HCT116 (cell line): ENCODE data around the gene TNRC6A. TPM values are rescaled to one million over a fixed set of nuclear protein-coding genes. Genes with fewer than 3 reads are reported as not detected.

Experiments
- ATAC-seq: fragments of 200-7000 bp; cut with Tn5 transposase; 2 replicates; pipeline ENCODE4 v1.9.1; 2020; ENCODE audit warnings: mild to moderate bottlenecking, moderate library complexity
- BruUV-seq: library from RNA; stranded (reverse); fragments of 400-500 nt; replicated peaks from 2 replicates; lab custom pipeline; 2021; lab: Mats Ljungman, UMichigan
- CTCF ChIA-PET: fragments of 300-600 bp; sonication (Branson Sonifier 250); formaldehyde crosslinking; loops from one replicate; lab custom pipeline; 2021; ENCODE audit warnings: antibody characterized with exemption; lab: Charles Lee
- POLR2A ChIA-PET: fragments of 300-600, 350-600 bp; sonication (Branson Sonifier 250); formaldehyde crosslinking; loops from one replicate; lab custom pipeline; 2021; ENCODE audit warnings: antibody characterized with exemption; lab: Charles Lee
- RAD21 ChIA-PET, 2 experiments: fragments of 300-600 bp; sonication (Branson Sonifier 250); formaldehyde crosslinking; loops; one replicate each; lab custom pipeline; 2023; ENCODE audit warnings: low total read pairs in 2 of 2; ENCODE audit not compliant: uncharacterized antibody in 2 of 2, unreplicated experiment in 2 of 2, low non-redundant PET in 1 of 2; lab: Charles Lee
- DNase-seq: peaks from one replicate; pipeline ENCODE4 v3.0.0-alpha.2; 2010; ENCODE audit warnings: low read depth, low spot score
- H2AFZ ChIP-seq: fragments of 200-600 bp; shearing (Covaris generic), sonication (generic); 2 replicates; pipeline ENCODE4 v1.6.1; 2017; ENCODE audit warnings: low read depth, mixed run types, mixed read lengths, antibody characterized with exemption, low read length; ENCODE audit not compliant: poor library complexity, severe bottlenecking
- H3K27ac ChIP-seq: 2 replicates; pipeline ENCODE4 v1.5.1; 2012; ENCODE audit warnings: low read depth, low read length
- H3K27me3 ChIP-seq: fragments of 200-600 bp; sonication (generic); 2 replicates; pipeline ENCODE4 v1.6.1; 2016; ENCODE audit warnings: mixed run types, low read length, mixed read lengths; ENCODE audit not compliant: insufficient read depth
- H3K36me3 ChIP-seq, 2 experiments: fragments of 200-500 bp in 1 of 2; fragments of 200-600 bp in 1 of 2; sonication (Bioruptor generic) in 1 of 2; sonication (generic) in 1 of 2; 2 replicates each; pipeline versions ENCODE4 v1.5.1 to v1.6.1; 2014 to 2016; ENCODE audit warnings: low read length in 2 of 2, inconsistent platforms in 1 of 2, mixed read lengths in 1 of 2, mixed run types in 1 of 2; ENCODE audit not compliant: insufficient read depth in 2 of 2, control insufficient read depth in 1 of 2
- H3K4me1 ChIP-seq, 2 experiments: fragments of 200-600 bp in 1 of 2; sonication (generic) in 1 of 2; 2 replicates each; pipeline versions ENCODE4 v1.5.1 to v1.6.1; 2012 to 2017; ENCODE audit warnings: low read length in 2 of 2, inconsistent platforms in 1 of 2, mild to moderate bottlenecking in 1 of 2, mixed read lengths in 1 of 2, mixed run types in 1 of 2, moderate library complexity in 1 of 2; ENCODE audit not compliant: insufficient read depth in 2 of 2, control insufficient read depth in 1 of 2
- H3K4me2 ChIP-seq: fragments of 200-600 bp; sonication (generic); 2 replicates; pipeline ENCODE4 v1.6.1; 2017; ENCODE audit warnings: mixed run types, low read length, mixed read lengths
- H3K4me3 ChIP-seq, 2 experiments: fragments of 200-600 bp in 1 of 2; sonication (generic) in 1 of 2; replicated peaks in 1 of 2; 2 replicates each; pipeline ENCODE4 v1.5.1; 2011 to 2016; ENCODE audit warnings: low read length in 2 of 2, control low read depth in 1 of 2, low read depth in 1 of 2, mild to moderate bottlenecking in 1 of 2, mixed read lengths in 1 of 2, mixed run types in 1 of 2
- H3K79me2 ChIP-seq: fragments of 200-600 bp; sonication (generic); 2 replicates; pipeline ENCODE4 v1.6.1; 2017; ENCODE audit warnings: mild to moderate bottlenecking, mixed run types, low read length, moderate library complexity, mixed read lengths; ENCODE audit not compliant: insufficient read depth
- H3K9ac ChIP-seq: fragments of 200-600 bp; sonication (generic); 2 replicates; pipeline ENCODE4 v1.6.1; 2016; ENCODE audit warnings: low read length, mixed read lengths
- H3K9me2 ChIP-seq: fragments of 200-600 bp; sonication (generic), shearing (Covaris generic); 2 replicates; pipeline ENCODE4 v1.6.1; 2017; ENCODE audit warnings: mixed run types, mild to moderate bottlenecking, moderate library complexity; ENCODE audit not compliant: insufficient read depth
- H3K9me3 ChIP-seq, 2 experiments: fragments of 200-500 bp in 1 of 2; fragments of 200-600 bp in 1 of 2; sonication (Bioruptor generic) in 1 of 2; sonication (generic) in 1 of 2; 2 replicates each; pipeline ENCODE4 v1.6.1; 2014 to 2017; ENCODE audit warnings: low read length in 2 of 2, mixed read lengths in 2 of 2, inconsistent platforms in 1 of 2, low read depth in 1 of 2, mild to moderate bottlenecking in 1 of 2, mixed run types in 1 of 2, moderate library complexity in 1 of 2; ENCODE audit not compliant: control insufficient read depth in 1 of 2, insufficient read depth in 1 of 2
- H4K20me1 ChIP-seq: fragments of 200-600 bp; sonication (generic), shearing (Covaris generic); 2 replicates; pipeline ENCODE4 v1.6.1; 2017; ENCODE audit warnings: mixed run types, mild to moderate bottlenecking, moderate library complexity; ENCODE audit not compliant: insufficient read depth
- ATF3 ChIP-seq: IDR thresholded peaks from 2 replicates; pipeline ENCODE4 v1.6.1; 2012
- CBX3 ChIP-seq: IDR thresholded peaks from 2 replicates; pipeline ENCODE4 v1.6.1; 2012; ENCODE audit warnings: low read depth
- EZH2 ChIP-seq: fragments of 200-600 bp; sonication (generic); IDR thresholded peaks from 2 replicates; pipeline ENCODE4 v1.6.1; 2017; ENCODE audit warnings: antibody characterized with exemption, mixed run types
- FOSL1 ChIP-seq: IDR thresholded peaks from 2 replicates; pipeline ENCODE4 v1.6.1; 2012; ENCODE audit warnings: low read depth
- POLR2AphosphoS5 ChIP-seq: IDR thresholded peaks from 2 replicates; pipeline ENCODE4 v1.6.1; 2011; ENCODE audit warnings: mild to moderate bottlenecking, low read depth, low read length, moderate library complexity
- REST ChIP-seq: IDR thresholded peaks from 2 replicates; pipeline ENCODE4 v1.6.1; 2012; ENCODE audit warnings: low read depth
- SP1 ChIP-seq: IDR thresholded peaks from 2 replicates; pipeline ENCODE4 v1.6.1; 2012; ENCODE audit warnings: low read depth
- ZBTB33 ChIP-seq: IDR thresholded peaks from 2 replicates; pipeline ENCODE4 v1.6.1; 2011; ENCODE audit warnings: mild to moderate bottlenecking, low read length, moderate library complexity; ENCODE audit not compliant: insufficient replicate concordance; ENCODE audit errors: extremely low read depth
- ZFX ChIP-seq: fragments of 450-650 bp; IDR thresholded peaks from 2 replicates; pipeline ENCODE4 v1.6.1; 2017
- ZNF274 ChIP-seq: fragments of 200-500 bp; sonication (Bioruptor generic); IDR thresholded peaks from 2 replicates; pipeline ENCODE4 v1.6.1; 2014; ENCODE audit warnings: mild to moderate bottlenecking, low read depth, low read length, inconsistent platforms
- intact Hi-C: fragments of 100-400 bp; cut with micrococcal nuclease; formaldehyde crosslinking; loops from 2 replicates; pipeline ENCODE4 v1.10.0; 2022
- total RNA-seq: library from RNA; stranded (reverse); gene quantifications from one replicate; pipeline ENCODE4 v1.2.1, GENCODE V29; 2021; ENCODE audit not compliant: unreplicated experiment

TNRC6A gene
- total RNA-seq, 1 experiment from 2014 or later = 37.0 TPM

GRCh38 chr16:24815021-24815420 lies 85.6 kb downstream of the TNRC6A start:
- H4K20me1 ChIP-seq = no peaks in the 10 kb centered on the region
- no peaks in the 10 kb centered on the region for H3K9me3 ChIP-seq
- no peak overlapping the region for H3K9ac ChIP-seq
- no peaks in the 10 kb centered on the region for H3K4me1 ChIP-seq
- intact Hi-C loops = no loop called here
- no peak overlapping the region for H2AFZ ChIP-seq
- H3K36me3 ChIP-seq = peaks cover 52 to 62% of the 10 kb centered on the region in 2 experiments
- TF ChIP-seq POLR2AphosphoS5 (no peak), EZH2 (no peak), CBX3 (no peak), FOSL1 (no peak), ZBTB33 (no peak), ATF3 (no peak), REST (no peak), SP1 (no peak), ZFX (no peak), ZNF274 (no peak)
- DNase-seq (no peak), ATAC-seq (no peak)
- POLR2A ChIA-PET = no interaction called here
- H3K27me3 ChIP-seq = no peaks in the 10 kb centered on the region
- no peaks in the 10 kb centered on the region for H3K79me2 ChIP-seq
- H3K27ac ChIP-seq = no peak overlapping the region
- no peaks in the 10 kb centered on the region for H3K9me2 ChIP-seq
- RAD21 ChIA-PET = no interaction called here
- CTCF ChIA-PET = no interaction called here
- no peak overlapping the region for H3K4me3 ChIP-seq
- no TSS peak for BruUV-seq
- no peak overlapping the region for H3K4me2 ChIP-seq
